GM13976 (cell line): ENCODE data around the gene HOXA5.

ENCODE experiments used
- DNase-seq: peaks from one replicate; pipeline ENCODE4 v3.0.0; 2012; ENCODE audit warnings: low spot score
- CTCF ChIP-seq: IDR thresholded peaks from 2 replicates; pipeline ENCODE4 v1.5.1; 2012; ENCODE audit warnings: borderline replicate concordance, mild to moderate bottlenecking; ENCODE audit not compliant: insufficient read depth; ENCODE audit errors: extremely low read depth, missing control alignments, control extremely low read depth
- in situ Hi-C: fragments of 300-500 bp; cut with MboI; formaldehyde crosslinking; loops from one replicate; pipeline ENCODE4 v1.12.0; 2022; ENCODE audit warnings: low sequenced_read_pairs, mixed read lengths, inconsistent platforms; ENCODE audit not compliant: unreplicated experiment

HOXA5 gene

GRCh38 chr7:27173511-27173955 is 30.1 kb upstream of the HOXA5 start:
- no peak for TF ChIP-seq CTCF
- DNase-seq = no peak
- in situ Hi-C loops = loop anchor here (25.0 kb wide), 1 partner anchor 661 kb away; no protein-coding TSS in a partner anchor

GRCh38 chr7:27172823-27173510 is 29.5 kb upstream of the HOXA5 start:
- in situ Hi-C loops = loop anchor here (25.0 kb wide), 1 partner anchor 661 kb away; no protein-coding TSS in a partner anchor
- DNase-seq = no peak
- no peak for TF ChIP-seq CTCF

- no peak for TF ChIP-seq CTCF
- in situ Hi-C loops = loop anchor here (25.0 kb wide), 1 partner anchor 660 kb away; no protein-coding TSS in a partner anchor
- DNase-seq = no peak
Observed at GRCh38 chr7:27172315-27172774, 28.9 kb upstream of the HOXA5 start.

GRCh38 chr7:27171637-27172314 is 28.3 kb upstream of the HOXA5 start:
- TF ChIP-seq CTCF = no peak
- DNase-seq = no peak
- in situ Hi-C loops = loop anchor here (25.0 kb wide), 1 partner anchor 659 kb away; no protein-coding TSS in a partner anchor

- TF ChIP-seq CTCF = no peak
- in situ Hi-C loops = loop anchor here (25.0 kb wide), 1 partner anchor 659 kb away; no protein-coding TSS in a partner anchor
Observed at GRCh38 chr7:27171325-27171636, 27.8 kb upstream of the HOXA5 start.

GRCh38 chr7:27170426-27171324 is 27.2 kb upstream of the HOXA5 start:
- in situ Hi-C loops = loop anchor here (25.0 kb wide), 1 partner anchor 658 kb away; no protein-coding TSS in a partner anchor

More at GRCh38 chr7:27171325-27171636, 27.8 kb upstream of the HOXA5 start:
- no peak for DNase-seq

More at GRCh38 chr7:27170426-27171324, 27.2 kb upstream of the HOXA5 start:
- no peak for TF ChIP-seq CTCF
- no peak for DNase-seq
